ENCODE results near the gene DIRAS2.

DIRAS2 gene

GRCh38 chr9:90616806-90617205 lies 25.8 kb downstream of the DIRAS2 start:
- ChIA-PET POLR2A (no interaction called here), CTCF (no interaction called here)
- Histone ChIP-seq H3K36me3 (ENCODE audit: control insufficient read depth in 4 of 4, insufficient read depth in 4 of 4, low read length in 3 of 4) (no peaks in the 10 kb centered on the region), H3K9me3 (ENCODE audit: control extremely low read depth in 1 of 5, control insufficient read depth in 4 of 5, insufficient read depth in 2 of 5, low read depth in 1 of 5, low read length in 4 of 5) (peaks cover 0 to 2% (median 0%) of the 10 kb centered on the region in 5 experiments), H3K4me3 (ENCODE audit: control insufficient read depth in 1 of 7, extremely low read depth in 1 of 7, insufficient read depth in 4 of 7, low read depth in 2 of 7, low read length in 6 of 7) (no peak overlapping the region), H3K27me3 (replicated peaks in 2 of 5; ENCODE audit: control insufficient read depth in 4 of 5, insufficient read depth in 5 of 5, low read length in 4 of 5) (peaks cover 0 to 2% (median 0%) of the 10 kb centered on the region in 5 experiments), H3K4me1 (ENCODE audit: control extremely low read depth in 1 of 4, control insufficient read depth in 4 of 4, insufficient read depth in 4 of 4, low read length in 3 of 4) (no peaks in the 10 kb centered on the region), H3K27ac (ENCODE audit: insufficient read depth in 1 of 2, low read depth in 1 of 2, low read length in 2 of 2, poor library complexity in 1 of 2, severe bottlenecking in 2 of 2) (no peak overlapping the region)
- 79% methylated on average over 3 of the region's 3 CpGs for WGBS (ENCODE audit: insufficient coverage)
- DNase-seq = no peak

- peaks cover 0 to 2% (median 0%) of the 10 kb centered on the region in 5 experiments for H3K9me3 ChIP-seq (ENCODE audit: control extremely low read depth in 1 of 5, control insufficient read depth in 4 of 5, insufficient read depth in 2 of 5, low read depth in 1 of 5, low read length in 4 of 5)
- WGBS (ENCODE audit: insufficient coverage) = 93% methylated on average over 13 of the region's 18 CpGs
- H3K27me3 ChIP-seq (replicated peaks in 2 of 5; ENCODE audit: control insufficient read depth in 4 of 5, insufficient read depth in 5 of 5, low read length in 4 of 5) = peaks cover 0 to 5% (median 2%) of the 10 kb centered on the region in 5 experiments
- DNase-seq = no peak
- H3K27ac ChIP-seq (ENCODE audit: insufficient read depth in 1 of 2, low read depth in 1 of 2, low read length in 2 of 2, poor library complexity in 1 of 2, severe bottlenecking in 2 of 2) = no peak overlapping the region
- no peaks in the 10 kb centered on the region for H3K4me1 ChIP-seq (ENCODE audit: control extremely low read depth in 1 of 4, control insufficient read depth in 4 of 4, insufficient read depth in 4 of 4, low read length in 3 of 4)
- ChIA-PET POLR2A (no interaction called here), CTCF (no interaction called here)
- no peaks in the 10 kb centered on the region for H3K36me3 ChIP-seq (ENCODE audit: control insufficient read depth in 4 of 4, insufficient read depth in 4 of 4, low read length in 3 of 4)
- H3K4me3 ChIP-seq (ENCODE audit: control insufficient read depth in 1 of 7, extremely low read depth in 1 of 7, insufficient read depth in 4 of 7, low read depth in 2 of 7, low read length in 6 of 7) = no peak overlapping the region
These were observed 29.1 kb downstream of the DIRAS2 start for GRCh38 chr9:90613502-90613901.

GRCh38 chr9:90612957-90613356 lies 29.7 kb downstream of the DIRAS2 start:
- POLR2A ChIA-PET = no interaction called here
- 95% methylated on average over 14 of the region's 14 CpGs for WGBS (ENCODE audit: insufficient coverage)
- Histone ChIP-seq H3K27ac (ENCODE audit: insufficient read depth in 1 of 2, low read depth in 1 of 2, low read length in 2 of 2, poor library complexity in 1 of 2, severe bottlenecking in 2 of 2) (no peak overlapping the region), H3K4me3 (ENCODE audit: control insufficient read depth in 1 of 7, extremely low read depth in 1 of 7, insufficient read depth in 4 of 7, low read depth in 2 of 7, low read length in 6 of 7) (no peak overlapping the region), H3K36me3 (ENCODE audit: control insufficient read depth in 4 of 4, insufficient read depth in 4 of 4, low read length in 3 of 4) (no peaks in the 10 kb centered on the region), H3K4me1 (ENCODE audit: control extremely low read depth in 1 of 4, control insufficient read depth in 4 of 4, insufficient read depth in 4 of 4, low read length in 3 of 4) (no peaks in the 10 kb centered on the region), H3K27me3 (replicated peaks in 2 of 5; ENCODE audit: control insufficient read depth in 4 of 5, insufficient read depth in 5 of 5, low read length in 4 of 5) (peaks cover 0 to 5% (median 2%) of the 10 kb centered on the region in 5 experiments), H3K9me3 (ENCODE audit: control extremely low read depth in 1 of 5, control insufficient read depth in 4 of 5, insufficient read depth in 2 of 5, low read depth in 1 of 5, low read length in 4 of 5) (peaks cover 0 to 2% (median 0%) of the 10 kb centered on the region in 5 experiments)
- CTCF ChIA-PET = no interaction called here
- no peak for DNase-seq

- Histone ChIP-seq H3K27me3 (replicated peaks in 2 of 5; ENCODE audit: control insufficient read depth in 4 of 5, insufficient read depth in 5 of 5, low read length in 4 of 5) (peaks cover 0 to 8% (median 4%) of the 10 kb centered on the region in 5 experiments), H3K4me3 (ENCODE audit: control insufficient read depth in 1 of 7, extremely low read depth in 1 of 7, insufficient read depth in 4 of 7, low read depth in 2 of 7, low read length in 6 of 7) (no peak overlapping the region), H3K4me1 (ENCODE audit: control extremely low read depth in 1 of 4, control insufficient read depth in 4 of 4, insufficient read depth in 4 of 4, low read length in 3 of 4) (no peaks in the 10 kb centered on the region), H3K9me3 (ENCODE audit: control extremely low read depth in 1 of 5, control insufficient read depth in 4 of 5, insufficient read depth in 2 of 5, low read depth in 1 of 5, low read length in 4 of 5) (peaks cover 0 to 2% (median 0%) of the 10 kb centered on the region in 5 experiments), H3K36me3 (ENCODE audit: control insufficient read depth in 4 of 4, insufficient read depth in 4 of 4, low read length in 3 of 4) (no peaks in the 10 kb centered on the region), H3K27ac (ENCODE audit: insufficient read depth in 1 of 2, low read depth in 1 of 2, low read length in 2 of 2, poor library complexity in 1 of 2, severe bottlenecking in 2 of 2) (no peak overlapping the region)
- no peak for DNase-seq
- POLR2A ChIA-PET = no interaction called here
- CTCF ChIA-PET = no interaction called here
- 0% methylated on average over 1 of the region's 3 CpGs for WGBS (ENCODE audit: insufficient coverage)
These were observed 31.1 kb downstream of the DIRAS2 start for GRCh38 chr9:90611568-90611967.

- Histone ChIP-seq H3K27ac (ENCODE audit: insufficient read depth in 1 of 2, low read depth in 1 of 2, low read length in 2 of 2, poor library complexity in 1 of 2, severe bottlenecking in 2 of 2) (no peak overlapping the region), H3K9me3 (ENCODE audit: control extremely low read depth in 1 of 5, control insufficient read depth in 4 of 5, insufficient read depth in 2 of 5, low read depth in 1 of 5, low read length in 4 of 5) (peaks cover 0 to 2% (median 0%) of the 10 kb centered on the region in 5 experiments), H3K27me3 (replicated peaks in 2 of 5; ENCODE audit: control insufficient read depth in 4 of 5, insufficient read depth in 5 of 5, low read length in 4 of 5) (peaks cover 0 to 8% (median 4%) of the 10 kb centered on the region in 5 experiments), H3K4me1 (ENCODE audit: control extremely low read depth in 1 of 4, control insufficient read depth in 4 of 4, insufficient read depth in 4 of 4, low read length in 3 of 4) (no peaks in the 10 kb centered on the region), H3K36me3 (ENCODE audit: control insufficient read depth in 4 of 4, insufficient read depth in 4 of 4, low read length in 3 of 4) (no peaks in the 10 kb centered on the region), H3K4me3 (ENCODE audit: control insufficient read depth in 1 of 7, extremely low read depth in 1 of 7, insufficient read depth in 4 of 7, low read depth in 2 of 7, low read length in 6 of 7) (no peak overlapping the region)
- POLR2A ChIA-PET = no interaction called here
- no peak for DNase-seq
- WGBS (ENCODE audit: insufficient coverage) = 96% methylated on average over 6 of the region's 7 CpGs
- CTCF ChIA-PET = no interaction called here
These were observed 31.5 kb downstream of the DIRAS2 start for GRCh38 chr9:90611121-90611520.

- 80% methylated on average over 7 of the region's 10 CpGs for WGBS (ENCODE audit: insufficient coverage)
- ChIA-PET CTCF (no interaction called here), POLR2A (no interaction called here)
- peaks cover 0 to 2% (median 0%) of the 10 kb centered on the region in 5 experiments for H3K9me3 ChIP-seq (ENCODE audit: control extremely low read depth in 1 of 5, control insufficient read depth in 4 of 5, insufficient read depth in 2 of 5, low read depth in 1 of 5, low read length in 4 of 5)
- H3K27me3 ChIP-seq (replicated peaks in 2 of 5; ENCODE audit: control insufficient read depth in 4 of 5, insufficient read depth in 5 of 5, low read length in 4 of 5) = peaks cover 0 to 10% (median 5%) of the 10 kb centered on the region in 5 experiments
- H3K4me3 ChIP-seq (ENCODE audit: control insufficient read depth in 1 of 7, extremely low read depth in 1 of 7, insufficient read depth in 4 of 7, low read depth in 2 of 7, low read length in 6 of 7) = no peak overlapping the region
- no peaks in the 10 kb centered on the region for H3K36me3 ChIP-seq (ENCODE audit: control insufficient read depth in 4 of 4, insufficient read depth in 4 of 4, low read length in 3 of 4)
- no peak for DNase-seq
- H3K4me1 ChIP-seq (ENCODE audit: control extremely low read depth in 1 of 4, control insufficient read depth in 4 of 4, insufficient read depth in 4 of 4, low read length in 3 of 4) = no peaks in the 10 kb centered on the region
- H3K27ac ChIP-seq (ENCODE audit: insufficient read depth in 1 of 2, low read depth in 1 of 2, low read length in 2 of 2, poor library complexity in 1 of 2, severe bottlenecking in 2 of 2) = no peak overlapping the region
These were observed 34.7 kb downstream of the DIRAS2 start for GRCh38 chr9:90607701-90608516.

- Histone ChIP-seq H3K27ac (ENCODE audit: insufficient read depth in 1 of 2, low read depth in 1 of 2, low read length in 2 of 2, poor library complexity in 1 of 2, severe bottlenecking in 2 of 2) (no peak overlapping the region), H3K9me3 (ENCODE audit: control extremely low read depth in 1 of 5, control insufficient read depth in 4 of 5, insufficient read depth in 2 of 5, low read depth in 1 of 5, low read length in 4 of 5) (peaks cover 0 to 2% (median 0%) of the 10 kb centered on the region in 5 experiments), H3K27me3 (replicated peaks in 2 of 5; ENCODE audit: control insufficient read depth in 4 of 5, insufficient read depth in 5 of 5, low read length in 4 of 5) (peaks cover 0 to 22% (median 0%) of the 10 kb centered on the region in 5 experiments), H3K36me3 (ENCODE audit: control insufficient read depth in 4 of 4, insufficient read depth in 4 of 4, low read length in 3 of 4) (no peaks in the 10 kb centered on the region), H3K4me3 (ENCODE audit: control insufficient read depth in 1 of 7, extremely low read depth in 1 of 7, insufficient read depth in 4 of 7, low read depth in 2 of 7, low read length in 6 of 7) (no peak overlapping the region), H3K4me1 (ENCODE audit: control extremely low read depth in 1 of 4, control insufficient read depth in 4 of 4, insufficient read depth in 4 of 4, low read length in 3 of 4) (no peaks in the 10 kb centered on the region)
- WGBS (ENCODE audit: insufficient coverage) = 100% methylated on average over 1 of the region's 1 CpG
- CTCF ChIA-PET = no interaction called here
- DNase-seq = no peak
- POLR2A ChIA-PET = no interaction called here
These were observed 42.6 kb downstream of the DIRAS2 start for GRCh38 chr9:90600029-90600428.
